Neutrophil (primary cell): ENCODE measurements around the gene STK10.
A peak's percentile ranks its signal among the peaks of the same experiment; 100 is the strongest.

Source experiments
- H3K27ac ChIP-seq: fragments of 200-600 bp; sonication (generic); 2 replicates; pipeline ENCODE4 v1.5.1; 2016; ENCODE audit warnings: mild to moderate bottlenecking, moderate library complexity
- H3K27me3 ChIP-seq: fragments of 200-600 bp; sonication (generic); 2 replicates; pipeline ENCODE4 v1.6.0; 2016; ENCODE audit warnings: mild to moderate bottlenecking
- H3K36me3 ChIP-seq: fragments of 200-600 bp; sonication (generic); 2 replicates; pipeline ENCODE4 v1.5.1; 2017
- H3K4me1 ChIP-seq, 2 experiments: fragments of 200-600 bp in 1 of 2; sonication (generic) in 1 of 2; 1 replicate in 1 of 2; 2 replicates in 1 of 2; pipeline versions ENCODE4 v1.5.1 to v1.6.1; 2013 to 2016; ENCODE audit warnings: low read depth in 1 of 2, low read length in 1 of 2, mild to moderate bottlenecking in 1 of 2, moderate library complexity in 1 of 2; ENCODE audit not compliant: control insufficient read depth in 1 of 2, insufficient read depth in 1 of 2
- H3K4me3 ChIP-seq, 2 experiments: fragments of 200-600 bp in 1 of 2; sonication (generic) in 1 of 2; 1 replicate in 1 of 2; 2 replicates in 1 of 2; pipeline ENCODE4 v1.5.1; 2013 to 2016; ENCODE audit warnings: low read depth in 1 of 2, low read length in 1 of 2, mild to moderate bottlenecking in 1 of 2, moderate library complexity in 1 of 2
- H3K9me3 ChIP-seq: fragments of 200-600 bp; sonication (generic); 2 replicates; pipeline ENCODE4 v1.5.1; 2016
- CTCF ChIP-seq: fragments of 200-600 bp; sonication (generic); IDR thresholded peaks from 2 replicates; pipeline ENCODE4 v1.5.1; 2016; ENCODE audit warnings: antibody characterized with exemption

Gene STK10

GRCh38 chr5:172133359-172134029, 54.5 kb downstream of the STK10 start:
- Histone ChIP-seq H3K4me3 (peak overlapping the region; percentile 47), H3K36me3 (peaks cover 4% of the 10 kb centered on the region), H3K4me1 (peaks cover 74 to 79% of the 10 kb centered on the region in 2 experiments), H3K27ac (peak overlapping the region; percentile 95), H3K27me3 (no peaks in the 10 kb centered on the region), H3K9me3 (no peaks in the 10 kb centered on the region)
- TF ChIP-seq CTCF, result no peak

DNA sequence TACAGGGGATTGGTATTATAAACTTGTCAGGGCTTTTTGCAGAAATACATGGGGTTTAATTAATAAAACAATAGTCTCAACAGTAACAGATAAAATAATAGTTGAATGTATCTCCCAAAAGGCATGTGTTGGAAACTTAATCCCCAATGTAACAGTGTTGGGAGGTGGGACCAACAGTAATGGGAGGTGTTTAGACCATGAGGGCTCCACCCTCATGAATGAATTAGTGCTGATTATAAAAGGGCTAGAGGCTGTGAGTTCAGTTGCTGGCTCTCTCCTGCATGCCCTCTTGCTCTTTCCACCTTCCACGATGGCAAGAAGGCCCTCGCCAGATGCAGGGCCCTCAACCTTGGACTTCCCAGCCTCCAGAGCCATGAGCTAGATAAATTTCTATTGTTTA, 56.3 kb downstream of the STK10 start:
- peak overlapping the region; percentile 39 to 47 for H3K4me3 ChIP-seq
- H3K4me1 ChIP-seq, result peaks cover 80% of the 10 kb centered on the region in 2 experiments
- no peaks in the 10 kb centered on the region for H3K27me3 ChIP-seq
- peak overlapping the region; percentile 95 for H3K27ac ChIP-seq
- H3K9me3 ChIP-seq, result no peaks in the 10 kb centered on the region
- no peak for TF ChIP-seq CTCF
- H3K36me3 ChIP-seq, result peaks cover 17% of the 10 kb centered on the region

DNA sequence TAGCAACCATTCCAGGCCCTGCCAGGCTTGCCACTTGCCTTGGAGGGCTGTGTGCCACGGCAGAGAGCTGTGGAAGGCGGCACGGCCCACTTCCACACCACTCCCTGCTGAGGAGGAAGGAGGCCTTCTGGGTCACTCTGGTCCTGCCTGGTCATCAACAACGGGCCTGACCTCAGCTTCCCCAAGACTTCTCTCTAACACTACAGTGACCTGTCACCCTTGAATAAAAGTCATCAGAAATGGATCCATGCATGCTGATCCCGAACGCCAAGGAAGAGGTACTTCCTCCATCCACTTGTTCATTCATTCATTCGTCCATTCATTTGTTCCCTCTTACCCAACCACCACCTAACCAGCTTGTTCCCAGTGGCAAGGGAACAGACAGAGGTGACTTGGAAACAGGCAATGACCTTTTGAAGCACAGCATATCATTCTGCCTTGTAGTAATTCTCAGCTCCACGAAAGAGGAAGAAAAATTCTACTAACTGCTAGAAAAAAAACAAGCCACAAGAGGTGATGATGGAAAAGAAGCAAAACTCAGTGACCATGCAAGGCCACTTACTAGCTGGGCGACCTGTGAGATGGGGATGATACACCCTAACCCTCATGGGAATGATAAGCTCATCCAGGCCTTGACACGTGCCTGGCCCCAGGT, 58.6 kb downstream of the STK10 start:
- Histone ChIP-seq H3K27ac (peak overlapping the region; percentile 95), H3K4me1 (peaks cover 65% of the 10 kb centered on the region in 2 experiments), H3K27me3 (no peaks in the 10 kb centered on the region), H3K4me3 (peak overlapping the region in 1 of 2 experiments; percentile 37), H3K36me3 (peaks cover 40% of the 10 kb centered on the region), H3K9me3 (no peaks in the 10 kb centered on the region)
- TF ChIP-seq CTCF, result no peak

DNA sequence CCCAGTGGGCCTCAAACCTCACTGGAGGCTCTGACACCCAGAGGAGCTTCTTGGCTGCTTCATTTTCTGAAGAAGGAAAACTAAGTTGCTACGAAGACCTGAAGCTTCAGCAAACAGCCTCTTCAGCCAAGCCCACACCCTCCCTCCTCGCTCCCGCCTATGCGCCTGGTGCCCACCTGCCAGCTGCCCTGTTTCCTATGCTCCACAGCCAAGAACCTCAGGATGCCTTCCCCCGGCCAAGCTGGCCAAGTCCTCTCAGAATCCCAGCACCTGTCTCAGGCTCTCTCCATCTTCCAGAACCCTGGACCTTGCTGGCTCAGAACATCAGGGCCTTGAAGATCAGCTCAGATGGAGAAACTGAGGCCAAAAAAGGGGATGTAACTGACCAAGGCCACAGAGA, 60.4 kb downstream of the STK10 start:
- H3K27me3 ChIP-seq, result no peaks in the 10 kb centered on the region
- H3K27ac ChIP-seq, result peak overlapping the region; percentile 60
- H3K36me3 ChIP-seq, result peaks cover 58% of the 10 kb centered on the region
- H3K4me3 ChIP-seq, result no peak overlapping the region
- no peaks in the 10 kb centered on the region for H3K9me3 ChIP-seq
- peaks cover 47% of the 10 kb centered on the region in 2 experiments for H3K4me1 ChIP-seq
- TF ChIP-seq CTCF, result no peak

- H3K27ac ChIP-seq, result peak overlapping the region; percentile 53
- no peak overlapping the region for H3K4me3 ChIP-seq
- H3K9me3 ChIP-seq, result no peaks in the 10 kb centered on the region
- TF ChIP-seq CTCF, result no peak
- no peaks in the 10 kb centered on the region for H3K27me3 ChIP-seq
- H3K36me3 ChIP-seq, result peaks cover 75% of the 10 kb centered on the region
- peaks cover 7 to 22% of the 10 kb centered on the region in 2 experiments for H3K4me1 ChIP-seq
These were observed 64.7 kb downstream of the STK10 start for GRCh38 chr5:172123269-172123692.
